Calu3 (cell line): ENCODE measurements around the gene SCN2A. TPM values are rescaled to one million over a fixed set of nuclear protein-coding genes. Genes with fewer than 3 reads are reported as not detected.
"Not testable (repeated sequence)": the region's sequence is repeated elsewhere in the genome, so short reads cannot be mapped to it uniquely, and the experiment has no call there.

Source experiments
- BruUV-seq: library from RNA; stranded (reverse); fragments of 400-500 nt; replicated peaks from 2 replicates; lab custom pipeline; 2021; lab: Mats Ljungman, UMichigan
- CTCF ChIA-PET: fragments of 300-600 bp; sonication (Branson Sonifier 250); formaldehyde crosslinking; loops from one replicate; lab custom pipeline; 2022; ENCODE audit warnings: antibody characterized with exemption; lab: Charles Lee
- DNase-seq: peaks from one replicate; pipeline ENCODE4 v3.0.0; 2022
- H3K27ac Mint-ChIP-seq: one replicate; pipeline ENCODE4 v1.8.0; 2022; ENCODE audit warnings: mixed read lengths; ENCODE audit not compliant: unreplicated experiment
- H3K27me3 Mint-ChIP-seq: one replicate; pipeline ENCODE4 v1.8.0; 2022; ENCODE audit warnings: mixed read lengths; ENCODE audit not compliant: unreplicated experiment
- H3K36me3 Mint-ChIP-seq: one replicate; pipeline ENCODE4 v1.8.0; 2022; ENCODE audit warnings: mild to moderate bottlenecking, moderate library complexity, mixed read lengths; ENCODE audit not compliant: insufficient read depth, unreplicated experiment
- H3K4me1 Mint-ChIP-seq: one replicate; pipeline ENCODE4 v1.8.0; 2022; ENCODE audit warnings: mild to moderate bottlenecking, low read depth, mixed read lengths; ENCODE audit not compliant: unreplicated experiment
- H3K4me3 Mint-ChIP-seq: one replicate; pipeline ENCODE4 v1.8.0; 2022; ENCODE audit warnings: mild to moderate bottlenecking, low read depth, moderate library complexity, mixed read lengths; ENCODE audit not compliant: unreplicated experiment
- H3K9me3 Mint-ChIP-seq: one replicate; pipeline ENCODE4 v1.8.0; 2022; ENCODE audit warnings: low read depth, mixed read lengths; ENCODE audit not compliant: unreplicated experiment
- intact Hi-C: fragments of 100-400 bp; cut with micrococcal nuclease; formaldehyde crosslinking; loops from one replicate; pipeline ENCODE4 v1.10.0; 2022; ENCODE audit not compliant: unreplicated experiment
- total RNA-seq: library from RNA; stranded (reverse); gene quantifications from 2 replicates; pipeline ENCODE4 v1.2.3, GENCODE V29; 2022
- TF ChIP-seq, protein P1 (sequence below): fragments of 200-600 bp; IDR thresholded peaks from one replicate; pipeline ENCODE4 v1.8.0; 2022; ENCODE audit warnings: antibody characterized with exemption; ENCODE audit not compliant: unreplicated experiment

Gene SCN2A
- total RNA-seq, 1 experiment from 2014 or later = 0.19 TPM

DNA sequence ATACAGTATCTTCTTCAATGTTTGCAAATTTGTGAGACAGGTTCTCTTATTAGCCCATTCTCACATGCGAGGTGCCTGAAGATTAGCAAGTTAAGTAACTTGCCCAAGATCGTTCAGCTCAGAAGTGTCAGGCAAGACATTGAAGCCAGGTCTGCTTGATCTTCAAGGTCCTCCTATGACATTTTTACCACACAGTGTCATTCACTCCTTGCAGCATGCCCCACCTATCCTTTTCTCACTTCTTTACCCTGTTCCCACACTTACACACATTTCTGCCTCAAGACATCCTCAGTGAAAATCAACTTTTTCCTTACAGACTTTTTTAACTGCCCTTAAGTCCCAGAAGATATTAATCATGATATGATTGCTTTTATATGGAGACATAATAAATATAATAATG is 73.8 kb downstream of the SCN2A start:
- no peak for DNase-seq
- no TSS peak for BruUV-seq
- Mint-ChIP-seq H3K36me3 (no peaks in the 10 kb centered on the region), H3K27ac (no peak overlapping the region), H3K27me3 (no peaks in the 10 kb centered on the region), H3K4me1 (no peaks in the 10 kb centered on the region), H3K9me3 (no peaks in the 10 kb centered on the region), H3K4me3 (no peak overlapping the region)
- CTCF ChIA-PET = no interaction called here
- TF ChIP-seq, protein P1, sequence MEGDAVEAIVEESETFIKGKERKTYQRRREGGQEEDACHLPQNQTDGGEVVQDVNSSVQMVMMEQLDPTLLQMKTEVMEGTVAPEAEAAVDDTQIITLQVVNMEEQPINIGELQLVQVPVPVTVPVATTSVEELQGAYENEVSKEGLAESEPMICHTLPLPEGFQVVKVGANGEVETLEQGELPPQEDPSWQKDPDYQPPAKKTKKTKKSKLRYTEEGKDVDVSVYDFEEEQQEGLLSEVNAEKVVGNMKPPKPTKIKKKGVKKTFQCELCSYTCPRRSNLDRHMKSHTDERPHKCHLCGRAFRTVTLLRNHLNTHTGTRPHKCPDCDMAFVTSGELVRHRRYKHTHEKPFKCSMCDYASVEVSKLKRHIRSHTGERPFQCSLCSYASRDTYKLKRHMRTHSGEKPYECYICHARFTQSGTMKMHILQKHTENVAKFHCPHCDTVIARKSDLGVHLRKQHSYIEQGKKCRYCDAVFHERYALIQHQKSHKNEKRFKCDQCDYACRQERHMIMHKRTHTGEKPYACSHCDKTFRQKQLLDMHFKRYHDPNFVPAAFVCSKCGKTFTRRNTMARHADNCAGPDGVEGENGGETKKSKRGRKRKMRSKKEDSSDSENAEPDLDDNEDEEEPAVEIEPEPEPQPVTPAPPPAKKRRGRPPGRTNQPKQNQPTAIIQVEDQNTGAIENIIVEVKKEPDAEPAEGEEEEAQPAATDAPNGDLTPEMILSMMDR = no peak
- intact Hi-C loops = no loop called here

- H3K9me3 Mint-ChIP-seq = no peaks in the 10 kb centered on the region
- no peak overlapping the region for H3K4me3 Mint-ChIP-seq
- no peak overlapping the region for H3K27ac Mint-ChIP-seq
- no TSS peak for BruUV-seq
- H3K4me1 Mint-ChIP-seq = no peaks in the 10 kb centered on the region
- H3K36me3 Mint-ChIP-seq = no peaks in the 10 kb centered on the region
- no peaks in the 10 kb centered on the region for H3K27me3 Mint-ChIP-seq
- CTCF ChIA-PET = no interaction called here
- DNase-seq = no peak
- intact Hi-C loops = no loop called here
- TF ChIP-seq, protein P1 = no peak
These were observed 74.3 kb downstream of the SCN2A start for GRCh38 chr2:165313509-165313908.

- intact Hi-C loops = no loop called here
- CTCF ChIA-PET = no interaction called here
- no peak overlapping the region for H3K4me3 Mint-ChIP-seq
- H3K27me3 Mint-ChIP-seq = no peaks in the 10 kb centered on the region
- BruUV-seq = no TSS peak
- no peak for DNase-seq
- H3K27ac Mint-ChIP-seq = no peak overlapping the region
- H3K36me3 Mint-ChIP-seq = no peaks in the 10 kb centered on the region
- TF ChIP-seq, protein P1 = no peak
- H3K9me3 Mint-ChIP-seq = no peaks in the 10 kb centered on the region
- no peaks in the 10 kb centered on the region for H3K4me1 Mint-ChIP-seq
These were observed 89.1 kb downstream of the SCN2A start for GRCh38 chr2:165328272-165328671.

DNA sequence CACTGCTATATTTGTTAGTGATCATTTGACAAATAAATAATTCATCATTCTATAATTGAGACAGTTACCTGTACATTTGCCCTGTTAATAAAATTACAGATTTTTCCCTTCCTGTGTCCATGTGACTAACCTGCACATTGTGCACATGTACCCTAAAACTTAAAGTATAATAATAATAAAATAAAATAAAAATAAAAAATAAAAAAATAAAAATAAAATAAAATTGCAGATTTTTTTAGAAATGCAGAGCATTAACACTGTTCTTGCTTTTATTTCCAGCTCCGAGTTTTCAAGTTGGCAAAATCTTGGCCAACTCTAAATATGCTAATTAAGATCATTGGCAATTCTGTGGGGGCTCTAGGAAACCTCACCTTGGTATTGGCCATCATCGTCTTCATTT is 105.1 kb downstream of the SCN2A start:
- intact Hi-C loops, DNase-seq, BruUV-seq, CTCF ChIA-PET, H3K4me3 Mint-ChIP-seq, H3K4me1 Mint-ChIP-seq, H3K27me3 Mint-ChIP-seq, H3K36me3 Mint-ChIP-seq, H3K9me3 Mint-ChIP-seq, H3K27ac Mint-ChIP-seq: not testable (repeated sequence)

- CTCF ChIA-PET = interaction anchor here (0.7 kb wide), 1 partner anchor 17 kb away, joined by 4 read pairs; no protein-coding TSS in a partner anchor
- Mint-ChIP-seq H3K36me3 (no peaks in the 10 kb centered on the region), H3K4me1 (no peaks in the 10 kb centered on the region), H3K27me3 (no peaks in the 10 kb centered on the region), H3K4me3 (no peak overlapping the region), H3K9me3 (no peaks in the 10 kb centered on the region), H3K27ac (no peak overlapping the region)
- DNase-seq = no peak
- no TSS peak for BruUV-seq
- intact Hi-C loops = no loop called here
- TF ChIP-seq, protein P1 = no peak
These were observed 109.2 kb downstream of the SCN2A start for GRCh38 chr2:165348441-165348840.
